HG03457 (cell line): ENCODE data around the gene PPP3CB.
"Not testable (repeated sequence)": the region's sequence is repeated elsewhere in the genome, so short reads cannot be mapped to it uniquely, and the experiment has no call there.

ENCODE experiments used
- ATAC-seq: cut with Tn5 transposase; IDR thresholded peaks from one replicate; pipeline ENCODE4 v1.9.1; 2021; ENCODE audit warnings: moderate number of reproducible peaks; ENCODE audit not compliant: unreplicated experiment

Gene PPP3CB

DNA sequence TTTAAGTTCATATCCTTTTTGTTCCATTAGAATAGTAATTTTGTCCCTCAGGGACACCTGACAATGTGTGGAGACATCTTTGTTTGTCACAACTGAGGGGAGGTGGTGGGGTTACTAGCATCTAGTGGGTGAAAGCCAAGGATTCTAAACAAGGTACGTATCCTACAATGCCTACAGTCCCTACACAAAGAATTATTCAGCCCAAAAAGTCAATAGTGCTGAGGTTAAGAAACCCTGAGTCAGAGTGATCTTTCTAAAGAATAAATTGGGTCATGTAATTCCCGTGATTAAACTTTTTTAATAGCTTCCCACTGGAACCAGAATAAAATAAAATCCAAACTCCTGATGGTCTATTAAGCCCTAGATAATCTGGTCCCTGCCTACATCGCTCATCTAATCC is 79.3 kb downstream of the PPP3CB start:
- no peak for ATAC-seq

- ATAC-seq = no peak
These were observed 81.4 kb downstream of the PPP3CB start for GRCh38 chr10:73414230-73414945.

- ATAC-seq = peak; percentile 80
These were observed 82.1 kb downstream of the PPP3CB start, which contains the start of gene ANXA7 for GRCh38 chr10:73413528-73414229. ANXA7 (minus strand) TSS chr10:73414058; CDS start chr10:73400856, 13,202 bp downstream.

- ATAC-seq = peak; percentile 11
These were observed 82.7 kb downstream of the PPP3CB start for GRCh38 chr10:73413108-73413527.

DNA sequence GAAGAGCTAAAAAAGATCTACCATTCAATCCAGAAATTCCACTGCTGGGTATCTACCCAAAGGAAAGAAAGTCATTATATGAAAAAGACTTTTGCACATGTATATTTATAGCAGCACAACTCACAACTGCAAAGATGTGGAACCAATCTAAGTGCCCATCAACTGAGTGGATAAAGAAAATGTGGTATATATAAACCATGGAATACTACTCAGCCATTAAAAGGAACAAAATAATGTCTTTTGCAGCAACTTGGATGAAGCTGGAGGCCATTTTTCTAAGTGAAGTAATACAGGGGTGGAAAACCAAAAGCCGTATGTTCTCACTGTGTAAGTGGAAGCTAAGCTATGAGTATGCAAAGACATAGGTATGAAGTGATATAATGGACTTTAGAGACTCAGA is 84.9 kb downstream of the PPP3CB start:
- no peak for ATAC-seq

DNA sequence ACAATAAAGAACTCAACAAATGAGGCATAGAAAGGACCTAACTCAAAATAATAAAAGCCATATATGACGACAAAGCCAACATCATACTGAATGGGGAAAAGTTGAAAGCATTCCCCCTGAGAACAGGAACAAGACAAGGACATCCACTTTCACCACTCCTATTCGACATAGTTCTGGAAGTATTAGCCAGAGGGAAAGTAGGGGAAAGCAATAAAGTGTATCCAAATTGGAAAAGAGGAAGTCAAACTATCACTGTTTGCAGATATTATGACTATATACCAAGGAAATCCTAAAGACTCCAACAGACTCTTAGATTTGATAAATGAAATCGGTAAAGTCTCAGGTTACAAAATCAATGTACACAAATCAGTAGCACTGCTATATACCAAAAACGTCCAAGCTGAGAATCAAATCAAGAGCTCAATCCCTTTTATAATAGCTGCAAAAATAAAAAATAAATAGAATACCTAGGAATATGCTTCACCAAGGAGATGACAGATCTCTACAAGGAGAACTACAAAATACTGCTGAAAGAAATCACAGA is 86.8 kb downstream of the PPP3CB start:
- ATAC-seq = no peak

GRCh38 chr10:73408061-73408460 is 87.8 kb downstream of the PPP3CB start:
- ATAC-seq = no peak

GRCh38 chr10:73407495-73407894 is 88.3 kb downstream of the PPP3CB start:
- no peak for ATAC-seq

- ATAC-seq = no peak
These were observed 89.0 kb downstream of the PPP3CB start for GRCh38 chr10:73406846-73407245.

DNA sequence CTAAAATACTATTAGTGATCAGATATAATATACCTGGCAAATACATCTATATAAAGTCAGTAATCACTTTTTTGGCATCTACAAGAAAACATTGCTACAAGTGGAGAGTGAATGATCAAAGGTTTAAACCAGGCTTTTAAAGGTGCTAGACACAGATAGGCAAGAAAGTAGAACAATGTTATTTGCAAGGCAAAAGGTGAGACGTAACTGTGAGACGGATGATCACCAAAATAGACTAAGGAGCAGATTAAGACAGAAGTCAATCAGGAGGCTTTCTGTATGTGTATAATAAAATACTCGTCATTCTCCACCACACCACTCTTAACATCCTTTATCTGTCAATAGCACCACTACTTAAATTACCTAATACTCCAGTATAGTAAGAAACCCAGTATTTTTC is 90.3 kb downstream of the PPP3CB start:
- ATAC-seq = no peak

DNA sequence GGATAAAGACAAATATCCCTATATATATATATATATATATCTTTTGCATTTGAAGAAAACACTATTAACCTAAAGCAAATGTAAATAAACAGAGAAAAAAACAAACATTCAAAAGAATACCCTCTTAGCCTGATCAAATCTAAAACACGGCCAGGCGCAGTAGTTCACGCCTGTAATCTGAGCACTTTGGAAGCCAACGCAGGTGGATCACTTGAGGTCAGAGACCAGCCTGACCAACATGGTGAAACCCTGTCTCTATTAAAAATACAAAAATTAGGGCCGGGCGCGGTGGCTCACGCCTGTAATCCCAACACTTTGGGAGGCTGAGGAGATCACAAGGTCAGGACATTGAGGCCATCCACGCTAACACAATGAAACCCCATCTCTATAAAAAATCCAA is 91.1 kb downstream of the PPP3CB start:
- no peak for ATAC-seq

- ATAC-seq = no peak
These were observed 94.2 kb downstream of the PPP3CB start for GRCh38 chr10:73401636-73402035.

GRCh38 chr10:73399063-73399462 is 96.8 kb downstream of the PPP3CB start:
- no peak for ATAC-seq

DNA sequence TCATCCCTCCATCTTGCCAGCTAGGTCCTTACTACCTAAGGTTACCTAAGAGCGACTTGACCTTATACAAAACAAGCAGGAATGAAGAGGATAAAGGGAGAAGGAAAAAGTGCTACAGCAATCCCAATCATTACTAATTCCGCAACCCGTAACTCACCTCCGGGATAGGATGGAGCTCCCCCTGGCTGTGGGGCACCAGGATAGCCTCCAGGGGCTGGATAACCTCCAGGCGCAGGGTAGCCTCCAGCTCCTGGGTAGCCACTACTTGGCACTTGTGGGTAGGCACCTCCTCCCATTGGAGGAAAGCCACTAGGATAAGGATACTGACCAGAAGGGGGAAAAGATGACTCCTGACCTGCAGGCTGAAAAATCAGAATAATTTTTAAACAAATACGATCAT is 97.8 kb downstream of the PPP3CB start:
- ATAC-seq = no peak

- not testable (repeated sequence) for ATAC-seq
These were observed 101.5 kb downstream of the PPP3CB start for GRCh38 chr10:73394325-73394724.

DNA sequence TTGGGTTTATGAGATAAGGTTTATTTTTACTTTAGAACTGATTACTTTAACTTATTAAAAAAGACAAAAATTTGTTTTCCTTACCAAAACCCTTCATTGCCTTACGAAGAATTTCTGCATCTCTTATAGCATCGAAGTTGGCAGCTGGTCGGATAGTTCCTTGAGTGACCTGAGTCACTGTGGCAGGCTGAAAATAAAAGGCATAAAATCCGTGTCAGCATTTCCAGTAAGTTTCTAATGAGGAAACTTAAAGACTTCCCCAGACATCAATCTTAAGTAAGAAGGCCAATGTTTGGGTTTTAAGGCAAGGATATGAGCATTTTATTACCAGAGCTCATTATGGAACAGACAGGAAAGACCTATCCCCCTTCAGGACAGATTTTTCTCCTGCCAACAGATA is 107.6 kb downstream of the PPP3CB start:
- ATAC-seq = no peak

GRCh38 chr10:73386583-73386982 is 109.2 kb downstream of the PPP3CB start:
- ATAC-seq = no peak
